Cortex of kidney (tissue), 1 donor: Measurements from ENCODE around the gene STYK1.
"Not testable (repeated sequence)": the region's sequence is repeated elsewhere in the genome, so short reads cannot be mapped to it uniquely, and the experiment has no call there.

ENCODE experiments used
- DNase-seq: peaks from one replicate; lab custom pipeline; 2025; lab: John Stamatoyannopoulos, UW

The STYK1 gene

DNA sequence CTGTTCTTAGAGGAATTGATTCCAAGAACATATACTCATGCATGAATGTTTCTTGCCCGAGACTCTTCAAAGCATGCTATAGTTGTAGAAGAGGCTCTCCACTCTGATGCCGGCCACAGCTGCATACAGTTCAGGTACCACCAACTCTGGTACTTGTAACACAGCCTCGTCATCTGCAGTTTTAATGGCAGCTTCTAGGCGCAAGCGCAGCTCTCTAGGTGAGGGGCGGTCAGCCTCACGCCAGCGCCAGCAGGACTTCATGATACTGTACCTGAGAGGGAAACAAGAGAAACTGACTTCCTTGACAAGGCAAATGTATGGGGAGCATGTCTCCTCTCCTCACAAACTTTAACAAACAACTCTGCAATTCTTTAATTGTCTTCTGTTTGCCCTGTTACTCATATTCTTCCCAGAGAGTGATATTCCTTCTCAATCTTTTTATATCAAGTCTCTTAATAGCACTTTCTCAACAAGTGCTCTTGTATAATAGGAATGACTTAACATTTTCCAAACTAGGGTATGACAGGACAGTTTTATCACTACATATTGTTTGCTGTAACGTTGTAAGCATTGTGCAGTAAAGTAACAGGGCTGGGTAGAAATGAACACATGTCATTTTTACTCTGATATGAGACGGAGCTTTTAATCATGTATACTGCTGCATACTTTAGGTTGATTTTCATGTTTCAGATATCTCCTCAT, 53.6 kb downstream of the STYK1 start:
- no peak for DNase-seq

GRCh38 chr12:10618338-10618987, 55.4 kb downstream of the STYK1 start:
- DNase-seq = no peak

DNA sequence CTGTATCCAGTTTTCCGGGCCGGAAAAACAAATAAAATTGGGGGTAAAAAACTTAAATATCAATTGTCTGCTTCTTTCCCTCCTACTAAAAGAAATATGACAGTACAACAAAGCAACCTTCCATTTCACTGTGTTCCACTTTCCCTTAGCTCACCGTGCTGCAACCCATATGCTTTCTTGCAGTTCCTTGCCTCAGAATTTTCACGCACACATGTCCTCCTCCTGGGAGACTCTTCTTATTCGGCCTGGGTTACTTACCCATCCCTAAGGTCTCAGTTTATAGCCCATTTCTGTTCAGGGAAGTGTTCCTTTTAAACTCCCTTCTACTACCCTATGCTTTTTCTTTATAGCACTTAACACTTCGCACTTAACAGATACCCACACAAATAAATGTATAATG, 56.0 kb downstream of the STYK1 start:
- DNase-seq = no peak

GRCh38 chr12:10615532-10615931, 58.3 kb downstream of the STYK1 start:
- no peak for DNase-seq

- no peak for DNase-seq
These were observed 59.8 kb downstream of the STYK1 start for GRCh38 chr12:10614056-10614370.

- peak; percentile 50 for DNase-seq
These were observed 60.4 kb downstream of the STYK1 start, which contains the start of gene MAGOHB for GRCh38 chr12:10613349-10614055. TSS of gene MAGOHB (minus strand) at chr12:10613609. CDS start at chr12:10613532, 77 bp downstream.

DNA sequence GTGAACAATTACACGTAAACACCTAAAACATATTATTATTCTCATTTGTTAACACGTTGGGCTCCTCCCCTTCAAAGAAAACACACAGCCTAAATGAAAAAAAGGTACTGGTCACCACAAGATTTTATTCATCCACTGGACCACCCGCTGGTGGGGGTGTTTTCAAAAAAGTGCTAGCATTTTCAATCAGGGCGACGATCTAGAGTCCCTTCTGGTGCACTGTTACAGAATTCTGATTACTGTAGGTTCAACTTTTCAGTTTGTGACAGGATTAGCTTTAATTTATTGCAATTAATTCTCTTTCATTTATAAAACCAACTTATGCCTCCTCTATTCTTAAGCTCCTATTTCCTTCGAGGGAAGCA, 60.9 kb downstream of the STYK1 start:
- no peak for DNase-seq

- DNase-seq = no peak
These were observed 61.7 kb downstream of the STYK1 start for GRCh38 chr12:10612110-10612509.

DNA sequence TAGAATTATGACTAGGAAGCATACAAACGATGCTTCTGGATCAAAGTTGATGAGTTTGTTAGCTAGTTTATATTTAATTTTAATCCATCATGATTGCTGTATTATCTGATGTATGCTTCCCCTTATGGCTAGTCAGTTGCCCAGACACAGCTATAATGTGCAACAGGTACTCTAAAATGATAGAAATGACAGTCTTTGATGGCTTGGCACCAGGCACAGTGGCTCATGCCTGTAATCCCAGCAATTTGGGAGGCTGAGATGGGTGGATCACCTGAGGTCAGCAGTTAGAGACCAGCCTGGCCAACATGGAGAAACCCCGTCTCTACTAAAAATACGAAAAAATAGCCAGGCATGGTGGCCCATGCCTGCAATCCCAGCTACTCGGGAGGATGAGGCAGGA, 62.6 kb downstream of the STYK1 start:
- DNase-seq = not testable (repeated sequence)

DNA sequence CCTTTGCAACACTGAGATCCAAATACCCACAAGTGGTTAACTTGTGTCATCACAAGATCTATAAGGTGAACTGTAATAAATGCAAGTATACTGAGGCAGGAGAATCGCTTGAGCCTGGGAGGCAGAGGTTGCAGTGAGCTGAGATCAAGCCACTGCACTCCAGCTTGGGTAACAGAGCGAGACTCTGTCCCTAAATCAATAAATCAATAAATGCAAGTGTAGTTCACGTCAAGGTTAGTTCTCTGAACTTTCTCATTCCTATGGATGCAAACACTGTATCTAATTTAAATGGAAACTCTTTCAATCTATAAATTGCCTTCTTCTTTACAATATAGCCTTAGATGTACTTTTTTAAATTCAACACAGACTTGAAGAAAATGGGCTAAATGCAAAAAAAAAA, 63.7 kb downstream of the STYK1 start:
- DNase-seq = no peak

- no peak for DNase-seq
These were observed 65.9 kb downstream of the STYK1 start for GRCh38 chr12:10607885-10608458.

DNA sequence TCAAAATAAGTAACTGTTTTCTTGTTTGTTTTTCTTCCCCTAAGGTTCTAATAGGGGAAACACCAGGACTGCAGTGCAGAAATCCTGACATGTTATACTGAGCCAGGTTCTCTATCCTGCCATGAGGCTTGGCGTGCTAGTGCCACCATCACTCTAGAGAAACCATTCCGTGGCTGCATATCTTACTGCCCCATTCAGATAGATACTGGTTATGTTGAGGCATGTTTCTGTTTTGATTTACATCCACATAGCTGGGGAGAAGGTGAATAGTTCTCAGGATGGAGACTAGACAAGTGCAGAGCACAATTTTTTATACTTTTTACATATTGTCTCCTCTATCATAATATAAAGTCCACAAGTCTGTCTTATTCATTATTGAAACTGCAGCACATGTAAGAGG, 72.0 kb downstream of the STYK1 start:
- DNase-seq = no peak

DNA sequence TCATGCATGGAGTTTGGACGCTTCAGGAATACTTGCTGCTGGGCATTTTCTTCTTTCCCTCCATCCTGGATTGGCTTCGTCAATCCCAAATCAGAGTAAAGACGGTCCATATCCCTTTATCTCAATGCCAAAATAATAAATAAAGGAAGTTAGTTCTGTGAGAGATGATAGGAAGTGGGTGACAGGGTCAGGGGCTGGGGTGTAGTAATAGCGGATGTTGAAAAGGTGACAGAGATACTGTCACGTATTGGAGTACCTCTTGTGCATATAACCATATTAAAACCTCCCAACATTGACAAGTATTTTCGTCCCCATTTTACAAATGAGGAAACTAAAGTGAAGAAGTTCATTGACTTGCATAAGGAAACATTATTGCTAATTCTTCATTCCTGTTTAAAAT, 72.9 kb downstream of the STYK1 start:
- no peak for DNase-seq

- DNase-seq = no peak
These were observed 78.0 kb downstream of the STYK1 start for GRCh38 chr12:10595881-10596280.

DNA sequence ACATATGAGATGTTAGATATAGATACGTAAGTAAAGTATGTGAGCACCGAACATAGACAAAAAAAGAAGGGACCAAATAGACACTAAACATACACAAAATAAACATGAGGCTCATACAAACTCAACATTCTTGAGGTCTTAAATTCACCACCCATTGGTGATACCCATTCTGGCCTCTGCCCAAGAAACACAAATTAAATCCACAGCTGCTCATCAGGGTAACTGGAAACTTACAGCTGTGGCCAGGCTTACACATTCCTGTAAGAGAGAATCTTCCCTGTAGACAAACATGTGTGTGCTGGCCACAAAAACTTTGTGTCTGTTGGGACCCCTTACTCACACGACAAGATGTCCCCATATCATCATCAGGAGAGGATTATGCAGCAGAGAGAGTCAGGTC, 82.9 kb downstream of the STYK1 start:
- DNase-seq = no peak

GRCh38 chr12:10584415-10584814, 89.4 kb downstream of the STYK1 start:
- no peak for DNase-seq

DNA sequence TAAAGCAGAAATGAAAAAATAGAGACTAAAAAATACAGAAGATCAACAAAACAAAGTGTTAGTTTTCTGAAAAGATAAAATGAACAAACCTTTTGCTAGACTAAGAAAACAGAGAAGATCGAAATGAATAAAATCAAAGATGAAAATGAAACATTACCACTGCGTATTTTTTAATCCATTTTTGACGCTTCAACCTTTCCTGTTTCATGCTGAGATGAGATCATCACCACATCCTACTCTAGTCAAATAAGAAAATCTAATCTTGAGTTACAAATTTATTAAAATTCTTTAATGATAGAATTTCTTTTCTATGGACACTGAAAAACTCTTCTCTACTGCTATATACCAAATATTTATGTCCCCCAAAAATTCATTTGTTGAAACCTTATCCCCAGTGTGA, 91.1 kb downstream of the STYK1 start:
- DNase-seq = no peak

DNA sequence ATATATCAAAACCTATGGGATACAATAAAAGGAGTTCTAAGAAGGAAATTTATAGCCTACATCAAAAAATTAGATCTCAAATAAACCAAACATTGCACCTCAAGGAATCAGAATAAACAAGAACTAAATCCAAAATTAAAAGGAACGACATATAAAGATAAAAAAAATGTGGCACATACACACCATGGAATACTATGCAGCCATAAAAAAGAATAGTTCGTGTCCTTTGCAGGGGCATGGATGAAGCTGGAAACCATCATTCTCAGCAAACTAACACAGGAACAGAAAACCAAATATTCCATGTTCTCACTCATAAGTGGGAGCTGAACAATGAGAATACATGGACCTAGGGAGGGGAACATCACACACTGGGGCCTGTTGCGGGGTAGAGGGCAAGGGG, 91.7 kb downstream of the STYK1 start:
- DNase-seq = not testable (repeated sequence)

- no peak for DNase-seq
These were observed 99.5 kb downstream of the STYK1 start for GRCh38 chr12:10574307-10574706.

DNA sequence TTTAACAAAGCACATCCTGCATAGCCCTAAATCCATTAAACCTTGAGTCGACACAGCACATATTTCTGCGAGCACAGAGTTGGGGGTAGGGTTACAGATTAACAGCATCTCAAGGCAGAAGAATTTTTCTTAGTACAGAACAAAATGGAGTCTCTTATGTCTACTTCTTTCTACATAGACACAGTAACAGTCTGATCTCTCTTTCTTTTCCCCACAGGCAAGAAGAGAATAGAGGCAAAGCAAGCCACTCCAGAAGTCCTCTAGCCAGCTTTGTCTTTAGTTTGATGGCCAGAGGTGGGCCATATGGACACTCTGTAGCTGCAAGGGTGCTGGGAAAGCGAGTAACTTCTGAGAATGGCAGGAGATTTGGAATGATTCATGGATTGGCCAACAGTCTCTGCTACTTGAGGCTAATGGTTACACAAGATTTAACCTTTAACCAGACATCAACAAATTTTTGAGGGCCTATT, 101.8 kb downstream of the STYK1 start:
- DNase-seq = not testable (repeated sequence)

DNA sequence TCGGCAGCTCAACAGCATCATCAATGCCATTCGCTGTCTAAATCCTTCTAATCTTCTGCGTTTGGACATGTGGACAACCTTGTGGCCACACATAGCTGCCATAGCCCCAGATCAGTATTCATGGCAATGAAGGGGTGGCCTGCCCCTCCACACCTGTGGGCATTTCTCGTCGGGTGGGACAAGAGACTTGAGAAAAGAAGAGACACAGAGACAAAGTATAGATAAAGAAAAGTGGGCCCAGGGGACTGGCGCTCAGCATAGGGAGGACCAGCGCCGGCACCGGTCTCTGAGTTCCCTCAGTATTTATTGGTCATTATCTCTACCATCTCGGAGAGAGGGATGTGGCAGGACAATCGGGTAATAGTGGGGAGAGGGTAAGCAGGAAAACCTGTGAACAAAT, 102.7 kb downstream of the STYK1 start:
- DNase-seq = no peak
